ENCODE results near the gene LSP1. TPM values are rescaled to one million over a fixed set of nuclear protein-coding genes. Genes with fewer than 3 reads are reported as not detected.
A peak's percentile ranks its signal among the peaks of the same experiment; 100 is the strongest.

Gene LSP1
- total and polyA plus RNA-seq, 7 donors, result 8.7 to 80.2 (median 32.7) TPM

DNA sequence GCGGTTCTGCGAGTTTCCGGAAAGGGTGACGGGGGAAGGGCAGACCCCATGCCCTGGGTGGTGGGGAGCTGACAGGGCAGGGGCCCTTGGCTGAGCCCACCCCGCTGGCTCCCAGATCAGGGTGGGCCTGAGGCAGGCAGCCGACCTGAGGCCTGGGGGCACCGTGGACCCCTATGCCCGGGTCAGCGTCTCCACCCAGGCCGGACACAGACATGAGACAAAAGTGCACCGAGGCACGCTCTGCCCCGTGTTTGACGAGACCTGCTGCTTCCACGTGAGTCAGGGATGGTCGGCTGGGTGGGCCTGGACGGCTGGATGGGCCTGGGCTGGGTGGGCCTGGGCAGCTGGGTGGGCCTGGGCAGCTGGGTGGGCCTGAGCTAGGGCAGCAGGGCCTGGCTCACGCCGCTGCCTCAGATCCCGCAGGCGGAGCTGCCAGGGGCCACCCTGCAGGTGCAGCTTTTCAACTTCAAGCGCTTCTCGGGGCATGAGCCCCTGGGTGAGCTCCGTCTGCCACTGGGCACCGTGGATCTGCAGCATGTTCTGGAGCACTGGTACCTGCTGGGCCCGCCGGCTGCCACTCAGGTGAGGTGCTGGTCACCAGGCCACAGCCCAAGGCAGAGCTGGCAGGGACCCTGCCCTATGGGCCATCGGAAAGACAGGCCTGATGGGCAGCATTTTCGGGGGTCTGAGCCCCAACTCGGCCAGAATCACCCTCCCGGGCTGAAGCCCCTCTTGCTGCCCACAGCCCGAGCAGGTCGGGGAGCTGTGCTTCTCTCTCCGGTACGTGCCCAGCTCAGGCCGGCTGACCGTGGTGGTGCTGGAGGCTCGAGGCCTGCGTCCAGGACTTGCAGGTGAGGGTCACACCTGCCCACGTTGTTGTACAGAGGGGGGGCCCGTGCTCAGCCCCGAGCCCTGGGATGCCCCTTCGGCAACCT lies 16.6 kb upstream of the LSP1 start:
- H3K36me3 ChIP-seq, result no peaks in the 10 kb centered on the region
- H3K27me3 ChIP-seq, result no peaks in the 10 kb centered on the region
- TF ChIP-seq CTCF (IDR thresholded peaks at IDR 0.05) (no peak), POLR2A (IDR thresholded peaks at IDR 0.05) (no peak), POLR2AphosphoS5 (IDR thresholded peaks at IDR 0.05) (no peak), EP300 (IDR thresholded peaks at IDR 0.05) (no peak)
- H3K27ac ChIP-seq, result no peak overlapping the region
- intact Hi-C loops (cut with DNase I), result loop anchor here (5.0 kb wide), 3 partner anchors 46 to 316 kb away; partner anchors contain the start of gene TNNT3
- H3K4me3 ChIP-seq, result no peak overlapping the region
- 86 to 92% methylated on average over 43 of the region's 43 CpGs for WGBS, 2 donors
- H3K9me3 ChIP-seq, result no peaks in the 10 kb centered on the region
- H3K4me1 ChIP-seq, result peaks cover 0 to 17% (median 15%) of the 10 kb centered on the region in 4 donors
- DNase-seq, result no peak

- Histone ChIP-seq H3K27ac (no peak overlapping the region), H3K27me3 (no peaks in the 10 kb centered on the region), H3K9me3 (no peaks in the 10 kb centered on the region), H3K36me3 (no peaks in the 10 kb centered on the region), H3K4me3 (no peak overlapping the region), H3K4me1 (peaks cover 0 to 12% (median 11%) of the 10 kb centered on the region in 4 donors)
- DNase-seq, result peak; percentile 82
- TF ChIP-seq EP300 (IDR thresholded peaks at IDR 0.05) (no peak), POLR2AphosphoS5 (IDR thresholded peaks at IDR 0.05) (no peak), POLR2A (IDR thresholded peaks at IDR 0.05) (no peak), CTCF (IDR thresholded peaks at IDR 0.05) (peak; percentile 85 to 91 (median 86))
- intact Hi-C loops (cut with DNase I), result loop anchor here (5.0 kb wide), 3 partner anchors 45 to 315 kb away; partner anchors contain the start of gene TNNT3
- WGBS, 2 donors, result 53 to 57% methylated on average over 38 of the region's 38 CpGs
Observed at GRCh38 chr11:1837171-1838076, 15.5 kb upstream of the LSP1 start.

- H3K36me3 ChIP-seq, result no peaks in the 10 kb centered on the region
- 51 to 56% methylated on average over 17 of the region's 17 CpGs for WGBS, 2 donors
- H3K9me3 ChIP-seq, result no peaks in the 10 kb centered on the region
- H3K27ac ChIP-seq, result no peak overlapping the region
- intact Hi-C loops (cut with DNase I), result loop anchor here (5.0 kb wide), 3 partner anchors 44 to 314 kb away; partner anchors contain the start of gene TNNT3
- H3K4me1 ChIP-seq, result peaks cover 0 to 9% (median 6%) of the 10 kb centered on the region in 4 donors
- no peak overlapping the region for H3K4me3 ChIP-seq
- H3K27me3 ChIP-seq, result no peaks in the 10 kb centered on the region
- DNase-seq, result no peak
- TF ChIP-seq POLR2AphosphoS5 (IDR thresholded peaks at IDR 0.05) (no peak), POLR2A (IDR thresholded peaks at IDR 0.05) (no peak), EP300 (IDR thresholded peaks at IDR 0.05) (no peak), CTCF (IDR thresholded peaks at IDR 0.05) (peak in 1 of 4 experiments; percentile 18)
Observed at GRCh38 chr11:1838077-1838425, 14.8 kb upstream of the LSP1 start.

- H3K9me3 ChIP-seq, result no peaks in the 10 kb centered on the region
- 81 to 91% methylated on average over 32 of the region's 32 CpGs for WGBS, 2 donors
- H3K4me1 ChIP-seq, result peaks cover 0 to 9% (median 6%) of the 10 kb centered on the region in 4 donors
- H3K27me3 ChIP-seq, result no peaks in the 10 kb centered on the region
- no peak within 1 kb of the TSS for H3K4me3 ChIP-seq
- no peaks in the 10 kb centered on the region for H3K36me3 ChIP-seq
- no peak for DNase-seq
- no peak for TF ChIP-seq POLR2A (IDR thresholded peaks at IDR 0.05)
- TF ChIP-seq POLR2AphosphoS5 (IDR thresholded peaks at IDR 0.05), result no peak
- TF ChIP-seq EP300 (IDR thresholded peaks at IDR 0.05), result no peak
- TF ChIP-seq CTCF (IDR thresholded peaks at IDR 0.05), result no peak
- intact Hi-C loops (cut with DNase I), result loop anchor here (5.0 kb wide), 3 partner anchors 44 to 314 kb away; partner anchors contain the start of gene TNNT3
- no peak within 1 kb of the TSS for H3K27ac ChIP-seq
Observed at GRCh38 chr11:1838426-1839144, 14.3 kb upstream of the LSP1 start, which contains the start of gene TNNI2. Gene TNNI2, plus strand, starts transcription at chr11:1838981. Its CDS starts 716 bp downstream, at chr11:1839697.

Measured in sigmoid colon (tissue), 7 donors.